ENCODE results near the gene PFN2.
"Not testable (repeated sequence)": the region's sequence is repeated elsewhere in the genome, so short reads cannot be mapped to it uniquely, and the experiment has no call there.

The PFN2 gene

DNA sequence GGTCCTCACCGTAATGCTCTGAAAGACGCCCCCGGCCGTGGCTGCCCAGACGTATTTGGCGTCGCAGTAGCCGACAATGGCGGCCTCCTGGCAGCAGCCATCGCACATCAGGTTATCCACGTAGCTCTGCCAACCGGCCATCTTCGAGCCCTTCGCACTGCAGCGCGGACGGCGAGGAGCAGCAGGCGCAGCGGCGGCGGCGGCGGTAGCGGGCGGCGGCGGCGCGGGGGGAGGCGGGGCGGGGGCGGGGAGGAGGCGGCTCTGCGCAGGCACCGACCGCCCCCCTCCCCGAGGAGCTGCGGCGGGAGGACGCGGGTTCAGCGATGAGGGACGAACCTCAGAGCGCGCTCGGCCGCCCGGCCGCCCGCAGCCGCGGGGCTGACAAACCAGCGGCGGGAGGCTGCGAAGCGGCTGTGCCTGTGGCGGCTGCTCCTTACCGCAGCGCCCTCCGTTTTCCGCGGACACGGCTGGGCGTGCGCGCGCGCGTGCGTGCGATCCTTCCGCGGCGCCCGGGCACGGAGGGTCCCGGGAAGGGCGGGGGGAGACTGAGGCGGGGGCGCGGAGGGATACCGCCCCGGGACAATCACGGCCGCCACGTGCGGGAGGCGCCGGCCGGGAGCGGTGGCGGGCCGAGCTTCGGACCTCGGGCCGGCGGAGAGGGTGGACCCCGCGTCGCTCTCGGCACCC lies at the start of gene PFN2:
PFN2 (minus strand) TSS at position 180 of the 687 bp plus-strand sequence; CDS start at position 141, 39 bp downstream.
- peak; percentile 44 for DNase-seq (ENCODE audit: low read depth)

DNA sequence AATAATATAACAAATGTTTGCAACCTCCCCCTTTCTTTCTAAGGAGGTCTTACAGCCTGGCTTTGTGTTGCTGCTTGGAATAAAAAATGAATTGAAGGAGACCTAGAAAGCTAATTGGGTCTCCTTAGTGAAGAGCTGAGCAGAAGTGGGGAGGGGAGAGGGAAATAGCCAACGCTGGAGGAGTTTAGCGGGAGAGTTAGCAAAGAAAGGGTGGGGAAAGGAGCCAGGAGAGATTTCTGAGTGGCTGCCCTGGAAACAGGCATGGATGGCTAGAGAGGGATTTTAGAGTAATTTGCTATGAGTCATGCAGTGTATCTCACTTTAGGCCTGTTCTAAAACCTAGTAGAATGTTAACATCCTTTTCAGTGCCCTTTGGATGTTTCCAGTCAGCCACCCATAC lies 45.2 kb upstream of the PFN2 start:
- no peak for DNase-seq (ENCODE audit: low read depth)

GRCh38 chr3:150014782-150015181 lies 44.1 kb upstream of the PFN2 start:
- DNase-seq (ENCODE audit: low read depth) = no peak

GRCh38 chr3:150013801-150014200 lies 43.1 kb upstream of the PFN2 start:
- DNase-seq (ENCODE audit: low read depth) = no peak

DNA sequence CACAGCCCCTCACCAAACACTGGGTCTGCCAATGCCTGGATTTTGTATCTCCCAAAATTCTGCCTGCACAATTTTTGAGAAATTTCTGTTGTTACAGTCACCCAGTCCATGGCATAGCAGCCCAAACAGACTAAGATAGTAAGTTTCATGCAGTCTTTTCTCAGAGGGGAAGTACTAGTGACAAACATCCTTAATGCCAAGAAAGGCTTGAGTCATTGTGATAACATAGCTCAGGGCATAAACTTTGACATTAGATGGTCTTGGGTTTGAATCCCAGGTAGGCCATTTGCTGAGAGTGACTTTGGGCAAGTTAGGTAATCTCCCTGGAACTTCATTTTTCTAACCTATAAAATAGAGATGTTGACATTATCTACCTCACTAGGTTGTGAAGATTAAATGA lies 36.1 kb upstream of the PFN2 start:
- no peak for DNase-seq (ENCODE audit: low read depth)

DNA sequence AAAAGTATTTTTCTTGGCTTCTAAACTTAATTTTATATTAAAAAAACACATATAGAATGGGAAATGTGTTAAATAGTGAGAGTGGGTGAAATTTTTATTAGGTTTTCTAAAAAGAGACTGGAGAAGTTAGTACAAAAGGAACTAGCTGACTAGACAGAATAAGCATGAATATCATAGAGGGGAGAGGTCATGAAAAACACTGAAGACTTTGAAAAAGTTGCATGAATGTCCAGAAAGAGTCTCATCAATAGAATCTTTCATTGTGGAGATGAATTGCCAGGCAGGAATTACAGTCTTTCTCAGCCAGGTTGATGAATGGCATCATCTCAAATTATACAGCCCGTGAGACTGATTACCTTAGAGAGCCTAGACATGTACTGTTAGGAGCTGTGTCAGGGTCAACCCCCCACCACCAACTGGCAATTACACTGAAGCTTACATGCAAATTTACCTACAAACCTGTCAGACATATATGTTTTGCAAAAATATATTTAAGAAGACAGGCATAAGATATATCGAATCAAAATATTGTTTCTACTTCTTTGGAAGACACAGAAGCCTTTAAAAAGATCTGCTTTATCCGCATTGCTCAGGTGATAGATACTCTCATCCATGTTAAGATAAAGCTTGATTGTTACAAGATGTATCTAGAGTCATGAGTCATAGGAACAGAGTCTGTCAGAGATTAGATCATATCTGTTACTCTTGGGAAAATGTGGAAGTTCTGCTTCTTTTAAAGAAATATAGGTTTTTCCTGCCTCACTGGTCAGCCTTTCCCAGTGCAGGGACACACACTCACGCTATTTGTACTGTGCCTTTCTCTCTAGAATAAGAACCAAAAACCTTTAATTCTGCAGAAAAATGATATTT lies 34.8 kb upstream of the PFN2 start:
- no peak for DNase-seq (ENCODE audit: low read depth)

DNA sequence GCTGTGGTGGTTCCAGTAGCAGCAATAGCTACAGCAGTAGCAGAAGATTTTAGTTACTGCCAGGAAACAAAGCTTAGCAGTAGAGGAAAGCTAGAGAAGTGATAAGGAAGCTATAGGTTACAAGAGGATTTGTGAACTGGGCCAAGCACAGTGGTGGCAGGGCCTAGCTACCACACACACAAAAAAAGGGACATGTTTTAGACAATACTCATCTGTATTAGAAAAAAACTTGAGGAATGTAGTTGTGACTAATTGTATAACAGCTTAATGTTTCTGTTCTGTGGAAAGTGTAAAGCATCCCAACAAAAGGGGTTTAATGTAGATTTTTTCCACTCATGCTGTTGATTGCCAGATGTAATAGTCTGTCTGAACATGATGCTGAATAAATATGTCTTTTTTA lies 29.9 kb upstream of the PFN2 start:
- DNase-seq (ENCODE audit: low read depth) = no peak

DNA sequence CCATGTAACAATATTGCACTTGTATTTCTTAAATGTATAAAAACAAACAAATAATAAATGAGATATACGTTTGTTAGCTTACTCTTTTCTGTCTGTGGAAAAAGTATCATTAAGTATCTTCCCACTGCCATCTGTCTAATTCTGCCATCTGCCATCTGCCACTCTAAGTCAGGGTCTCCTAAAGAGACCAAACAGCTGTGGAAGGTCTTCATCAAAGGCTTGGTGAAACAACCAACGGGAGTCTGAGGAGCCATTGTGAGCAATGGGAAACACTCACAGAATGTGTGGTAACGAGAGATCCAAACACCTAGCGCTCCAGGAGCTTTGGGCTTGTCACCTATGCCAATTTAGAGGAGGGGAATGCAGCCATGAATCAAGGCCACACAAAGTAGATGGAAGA lies 28.7 kb upstream of the PFN2 start:
- no peak for DNase-seq (ENCODE audit: low read depth)

DNA sequence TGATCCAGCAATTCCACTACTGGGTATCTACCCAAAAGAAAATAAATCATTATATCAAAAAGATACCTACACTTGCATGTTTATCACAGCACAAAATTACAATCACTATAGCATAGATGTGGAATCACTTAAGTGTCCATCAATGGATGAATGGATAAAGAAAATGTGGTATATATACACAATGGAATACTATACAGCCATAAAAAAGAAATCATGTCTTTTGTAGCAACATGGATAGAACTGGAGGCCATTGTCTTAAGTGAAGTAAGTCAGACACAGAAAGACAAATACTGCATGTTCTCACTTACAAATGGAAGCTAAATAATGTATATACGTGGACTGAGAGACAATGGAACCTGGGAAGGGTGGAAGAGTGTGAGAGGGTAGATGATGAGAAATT lies 28.3 kb upstream of the PFN2 start:
- DNase-seq (ENCODE audit: low read depth) = no peak

DNA sequence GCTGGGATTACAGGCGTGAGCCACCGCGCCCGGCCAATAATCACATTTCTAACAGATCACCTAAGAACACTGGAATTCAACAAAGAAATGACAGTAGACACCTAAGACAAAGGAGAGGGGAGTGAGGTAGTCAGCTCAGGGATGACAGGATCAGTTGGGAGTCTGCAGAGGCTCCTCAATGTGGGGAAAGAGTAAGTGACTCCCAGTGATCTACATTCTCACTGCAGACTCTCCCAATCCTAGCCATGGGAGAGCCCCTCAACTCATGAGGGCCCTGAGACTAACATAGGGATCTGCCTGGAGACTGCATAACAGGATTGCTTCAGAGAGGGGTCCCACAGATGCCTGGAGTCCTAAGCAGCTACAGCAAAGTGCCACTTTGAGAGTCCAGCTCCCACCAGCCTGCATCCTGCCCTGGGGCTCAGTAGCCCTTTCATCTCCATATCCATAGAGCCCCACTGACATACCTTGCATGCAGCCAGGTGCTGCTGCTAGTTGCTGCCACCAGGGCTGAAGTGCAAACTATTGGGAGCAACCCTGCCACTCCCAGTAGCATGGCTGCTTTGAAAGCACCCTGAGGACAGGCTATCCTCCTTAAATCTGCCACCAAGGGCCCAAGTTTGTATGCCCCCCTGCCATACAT lies 21.8 kb upstream of the PFN2 start:
- DNase-seq (ENCODE audit: low read depth) = no peak

GRCh38 chr3:149990423-149990948 lies 19.8 kb upstream of the PFN2 start:
- no peak for DNase-seq (ENCODE audit: low read depth)

DNA sequence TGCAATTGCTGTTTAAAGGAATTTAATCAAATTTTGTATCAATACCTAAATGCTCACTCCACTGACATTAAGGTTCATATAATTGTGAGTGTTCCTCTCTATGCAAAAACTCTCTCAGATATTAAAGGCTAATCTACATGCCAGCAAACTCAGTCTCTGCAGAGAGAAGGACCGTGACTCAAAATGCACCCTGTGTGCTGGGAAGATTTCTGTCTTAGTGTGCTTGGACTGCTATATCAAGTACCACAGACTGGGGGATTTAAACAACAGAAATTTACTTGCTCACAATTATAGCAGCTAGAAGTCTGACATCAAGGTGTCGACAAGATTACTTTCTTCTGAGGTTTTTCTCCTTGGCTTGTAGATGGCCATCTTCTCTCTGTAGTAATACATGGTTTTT lies 18.6 kb upstream of the PFN2 start:
- DNase-seq (ENCODE audit: low read depth) = no peak

DNA sequence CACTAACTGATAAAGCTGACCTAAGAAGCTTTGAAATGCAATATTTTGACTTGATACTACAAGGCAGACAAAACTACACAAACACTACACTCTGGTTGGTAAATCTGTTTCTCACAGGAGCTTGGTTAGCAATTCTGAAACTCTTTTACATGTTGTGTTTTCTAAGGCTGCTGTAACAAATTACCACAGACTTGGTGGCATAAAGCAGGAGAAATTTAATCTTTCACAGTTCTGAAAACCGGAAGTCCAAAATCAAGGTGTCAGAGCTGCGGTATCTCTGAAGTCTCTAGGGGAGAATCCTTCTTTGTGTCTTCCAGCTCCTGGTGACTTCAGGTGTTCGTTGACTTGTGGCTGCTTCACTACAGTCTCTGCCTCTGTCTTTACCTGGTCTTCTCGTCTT lies 12.9 kb upstream of the PFN2 start:
- DNase-seq (ENCODE audit: low read depth) = no peak

- not testable (repeated sequence) for DNase-seq (ENCODE audit: low read depth)
Measured at GRCh38 chr3:149983053-149983452, 12.4 kb upstream of the PFN2 start.

DNA sequence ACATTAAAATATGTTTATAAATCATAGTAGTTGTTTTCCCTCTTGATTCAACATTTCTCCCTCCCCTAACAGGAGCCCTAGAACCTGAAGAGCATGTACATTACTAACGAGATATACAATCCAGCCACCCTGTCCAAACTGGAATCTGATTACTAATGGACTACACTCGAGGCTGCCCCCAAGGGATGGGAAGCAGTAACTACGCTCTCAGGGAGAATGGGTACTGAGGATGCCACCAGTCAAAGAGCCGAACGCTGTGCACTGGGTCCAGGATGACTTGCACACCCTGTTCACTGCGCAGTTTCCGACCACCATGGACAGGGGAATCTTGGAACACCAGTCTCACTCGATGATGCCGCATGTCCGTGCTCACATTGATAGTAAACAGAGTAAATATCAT lies 11.3 kb upstream of the PFN2 start:
- DNase-seq (ENCODE audit: low read depth) = not testable (repeated sequence)

DNA sequence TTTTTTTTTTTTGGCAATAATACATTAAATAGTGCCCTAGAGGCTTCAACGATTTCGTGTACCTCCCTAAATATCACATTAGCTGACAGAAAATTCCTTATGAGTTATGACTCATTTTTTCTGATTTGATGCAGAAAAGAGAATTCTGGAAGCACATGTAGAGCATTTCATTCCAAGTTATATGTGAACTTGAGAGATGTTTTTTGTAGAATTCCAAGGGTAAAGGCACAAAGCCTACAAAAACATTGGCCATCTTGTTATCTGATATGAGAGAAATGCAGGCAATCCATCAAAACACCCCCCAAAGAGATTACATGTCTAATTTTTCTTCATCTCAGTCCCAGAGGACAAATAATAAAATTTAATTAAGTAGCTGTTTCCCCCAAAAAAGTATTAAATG lies 6.7 kb upstream of the PFN2 start:
- no peak for DNase-seq (ENCODE audit: low read depth)

GRCh38 chr3:149975919-149976318 lies 5.2 kb upstream of the PFN2 start:
- no peak for DNase-seq (ENCODE audit: low read depth)

DNA sequence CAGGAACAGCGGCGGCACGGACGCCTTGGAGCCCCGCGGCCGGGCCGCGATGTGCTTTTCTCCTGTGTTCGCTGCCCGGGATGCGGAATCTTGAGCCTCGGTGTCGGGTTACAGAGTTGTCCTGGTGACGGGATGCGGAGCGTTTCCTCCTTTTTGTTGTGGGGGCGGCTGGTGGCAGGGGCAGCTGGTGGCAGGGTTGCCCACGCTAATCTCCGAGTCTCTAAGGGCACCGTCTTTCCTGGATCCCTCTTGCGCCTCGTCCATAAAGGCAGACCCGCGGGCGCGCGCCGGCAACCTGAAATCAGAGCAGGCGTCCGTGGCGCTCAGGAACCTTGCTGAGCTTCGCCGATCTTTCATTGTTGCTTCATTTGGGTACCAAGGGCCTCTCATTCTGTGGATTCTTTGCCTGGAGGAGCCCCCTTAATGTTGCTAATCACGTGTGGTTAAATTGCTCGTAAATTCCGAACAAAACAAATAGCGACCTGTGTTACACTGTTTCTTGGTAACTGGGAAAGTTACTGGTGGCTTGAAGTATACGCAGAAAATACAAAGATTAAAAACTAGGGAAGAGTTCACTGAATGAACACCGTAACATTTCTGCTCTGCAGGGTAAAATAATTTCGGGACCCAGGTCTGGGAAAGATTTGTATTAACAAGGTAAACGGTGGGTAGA lies 844 bp upstream of the PFN2 start:
- peak; percentile 24 for DNase-seq (ENCODE audit: low read depth)

GRCh38 chr3:149969940-149970715 lies 567 bp downstream of the PFN2 start:
- peak; percentile 67 for DNase-seq (ENCODE audit: low read depth)

DNA sequence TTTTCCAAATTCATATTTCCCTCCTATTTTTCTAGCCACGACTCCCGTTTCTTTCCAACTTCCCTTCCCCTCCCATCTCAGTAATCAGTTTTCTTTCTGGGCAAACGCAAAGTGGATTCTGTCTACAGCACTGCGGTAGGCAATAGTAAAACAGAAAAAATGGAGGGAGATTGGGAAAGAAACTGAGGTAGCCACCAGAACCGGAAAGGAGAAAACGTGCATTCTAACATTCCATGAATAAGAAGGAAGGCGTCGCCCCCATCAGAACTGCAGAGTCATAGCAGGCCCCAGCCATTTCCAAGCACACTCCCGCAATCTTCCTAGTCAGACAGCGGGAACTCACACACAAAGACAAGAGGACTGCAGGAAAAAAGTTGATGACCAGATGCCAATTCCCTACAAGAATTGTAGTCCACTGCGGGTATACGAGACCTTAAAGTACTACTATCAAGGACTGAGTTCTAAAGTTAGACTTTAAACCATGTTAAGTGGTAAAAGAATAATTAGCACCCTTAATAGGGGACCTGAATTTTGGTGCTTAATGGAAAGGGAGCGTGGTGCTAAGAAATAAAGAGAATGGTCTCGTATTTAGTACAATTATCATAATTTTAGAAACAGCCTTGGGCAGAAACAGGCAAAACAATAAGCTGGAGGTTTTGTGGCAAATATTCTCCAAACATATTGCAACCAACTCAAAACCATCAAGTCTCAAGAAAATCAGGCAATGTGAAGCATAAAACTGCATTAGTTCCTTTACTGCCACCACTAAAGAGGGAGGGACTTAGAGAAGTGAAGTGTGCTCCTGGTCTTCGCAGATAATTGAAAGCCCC lies 1.4 kb downstream of the PFN2 start:
- no peak for DNase-seq (ENCODE audit: low read depth)

Measured in activated T-cell treated with anti-CD3 and anti-CD28 coated beads for 1 hour (primary cell).